BJ (cell line): ENCODE data around the gene PIK3C2B. TPM values are rescaled to one million over a fixed set of nuclear protein-coding genes. Genes with fewer than 3 reads are reported as not detected.

ENCODE experiments used
- CTCF ChIA-PET: fragments of 350-600 bp; formaldehyde crosslinking; extraction: SDS; loops from one replicate; lab custom pipeline; 2021; ENCODE audit warnings: antibody characterized with exemption, inconsistent platforms; lab: Yijun Ruan, JAX
- POLR2A ChIA-PET: fragments of 300-600 bp; sonication (Branson Sonifier 250); formaldehyde crosslinking; extraction: SDS; loops from one replicate; lab custom pipeline; 2021; ENCODE audit warnings: antibody characterized with exemption; lab: Charles Lee
- DNase-seq: peaks from one replicate; pipeline ENCODE4 v3.0.0-alpha.2; 2011; ENCODE audit warnings: low read depth
- H3K27me3 ChIP-seq: 2 replicates; pipeline ENCODE4 v1.6.0; 2011; ENCODE audit warnings: low read length; ENCODE audit not compliant: control insufficient read depth, insufficient read depth
- H3K36me3 ChIP-seq: 2 replicates; pipeline ENCODE4 v1.5.1; 2011; ENCODE audit warnings: low read length; ENCODE audit not compliant: control insufficient read depth, insufficient read depth
- H3K4me3 ChIP-seq: 2 replicates; pipeline ENCODE4 v1.5.1; 2011; ENCODE audit warnings: low read depth, mild to moderate bottlenecking, control low read depth, low read length
- CTCF ChIP-seq: IDR thresholded peaks from 2 replicates; pipeline ENCODE4 v1.5.1; 2011; ENCODE audit warnings: low read depth, mild to moderate bottlenecking, control low read depth, inconsistent platforms, low read length, moderate library complexity; ENCODE audit not compliant: insufficient read depth
- polyA plus RNA-seq: library from polyadenylated mRNA; depleted of rRNA; stranded (reverse); fragments of >200 nt; gene quantifications from 2 replicates; pipeline ENCODE4 v1.2.3, GENCODE V29; 2011

Gene PIK3C2B
- polyA plus RNA-seq, 1 experiment, result 7.9 TPM

- TF ChIP-seq CTCF, result no peak
- DNase-seq, result no peak
- CTCF ChIA-PET, result interaction anchor here (0.6 to 2.3 kb wide), 7 partner anchors 11 to 340 kb away, joined by 3 to 8 read pairs (median 3); no protein-coding TSS in a partner anchor
- Histone ChIP-seq H3K4me3 (no peak overlapping the region), H3K27me3 (no peaks in the 10 kb centered on the region), H3K36me3 (no peaks in the 10 kb centered on the region; the same call in 1 of the 2 replicates)
- POLR2A ChIA-PET, result no interaction called here
Observed at GRCh38 chr1:204466416-204467405, 27.9 kb downstream of the PIK3C2B start.

- H3K36me3 ChIP-seq, result peaks cover 3% of the 10 kb centered on the region; the same call in 1 of the 2 replicates
- CTCF ChIA-PET, result interaction anchor here (0.6 to 2.3 kb wide), 4 partner anchors 19 to 74 kb away, joined by 3 to 8 read pairs (median 4); no protein-coding TSS in a partner anchor
- no peak for TF ChIP-seq CTCF
- no peaks in the 10 kb centered on the region for H3K27me3 ChIP-seq
- H3K4me3 ChIP-seq, result no peak overlapping the region
- POLR2A ChIA-PET, result no interaction called here
- no peak for DNase-seq
Observed at GRCh38 chr1:204465546-204466415, 28.8 kb downstream of the PIK3C2B start.

- ChIA-PET POLR2A (no interaction called here), CTCF (interaction anchor here (0.9 to 1.6 kb wide), 4 partner anchors 13 to 38 kb away, joined by 3 to 4 read pairs (median 4); no protein-coding TSS in a partner anchor)
- Histone ChIP-seq H3K36me3 (peaks cover 7% of the 10 kb centered on the region), H3K4me3 (no peak overlapping the region), H3K27me3 (no peaks in the 10 kb centered on the region)
- no peak for TF ChIP-seq CTCF
- DNase-seq, result no peak
Observed at GRCh38 chr1:204464701-204465100, 29.9 kb downstream of the PIK3C2B start.

- ChIA-PET POLR2A (no interaction called here), CTCF (interaction anchor here (0.9 to 1.6 kb wide), 4 partner anchors 13 to 39 kb away, joined by 3 to 4 read pairs (median 4); no protein-coding TSS in a partner anchor)
- DNase-seq, result no peak
- peaks cover 7% of the 10 kb centered on the region for H3K36me3 ChIP-seq
- TF ChIP-seq CTCF, result no peak
- no peak overlapping the region for H3K4me3 ChIP-seq
- no peaks in the 10 kb centered on the region for H3K27me3 ChIP-seq
Observed at GRCh38 chr1:204464187-204464631, 30.4 kb downstream of the PIK3C2B start.
